NCI-H524 treated with DMSO at 0.1 percent for 48 hours (cell line): ENCODE results near the gene CD44.
"Not testable (repeated sequence)": the region's sequence is repeated elsewhere in the genome, so short reads cannot be mapped to it uniquely, and the experiment has no call there.

Experiments
- DNase-seq: peaks from one replicate; lab custom pipeline; 2025; lab: John Stamatoyannopoulos, UW

The CD44 gene

DNA sequence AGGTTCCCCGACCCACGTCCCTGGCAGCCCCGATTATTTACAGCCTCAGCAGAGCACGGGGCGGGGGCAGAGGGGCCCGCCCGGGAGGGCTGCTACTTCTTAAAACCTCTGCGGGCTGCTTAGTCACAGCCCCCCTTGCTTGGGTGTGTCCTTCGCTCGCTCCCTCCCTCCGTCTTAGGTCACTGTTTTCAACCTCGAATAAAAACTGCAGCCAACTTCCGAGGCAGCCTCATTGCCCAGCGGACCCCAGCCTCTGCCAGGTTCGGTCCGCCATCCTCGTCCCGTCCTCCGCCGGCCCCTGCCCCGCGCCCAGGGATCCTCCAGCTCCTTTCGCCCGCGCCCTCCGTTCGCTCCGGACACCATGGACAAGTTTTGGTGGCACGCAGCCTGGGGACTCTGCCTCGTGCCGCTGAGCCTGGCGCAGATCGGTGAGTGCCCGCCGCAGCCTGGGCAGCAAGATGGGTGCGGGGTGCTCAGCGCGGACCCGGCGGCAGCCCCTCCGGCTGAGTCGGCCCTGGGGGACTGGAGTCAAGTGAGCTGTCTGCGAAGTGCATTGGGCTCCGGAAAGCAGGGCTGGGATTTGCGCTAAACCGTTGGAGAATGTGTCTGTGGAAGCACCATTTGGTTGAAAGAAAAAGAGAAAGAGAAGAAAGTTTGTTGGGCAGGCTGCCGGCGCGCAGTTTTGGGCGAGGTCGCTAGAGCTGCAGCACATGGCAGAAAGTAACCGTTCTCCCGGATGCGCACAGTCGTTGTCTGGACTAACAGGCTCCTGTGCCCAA lies at the start of gene CD44:
Gene CD44 (plus strand): TSS at position 229 of the 779 bp plus-strand sequence. CDS start 133 bp downstream, at position 362.
- DNase-seq: no peak

DNA sequence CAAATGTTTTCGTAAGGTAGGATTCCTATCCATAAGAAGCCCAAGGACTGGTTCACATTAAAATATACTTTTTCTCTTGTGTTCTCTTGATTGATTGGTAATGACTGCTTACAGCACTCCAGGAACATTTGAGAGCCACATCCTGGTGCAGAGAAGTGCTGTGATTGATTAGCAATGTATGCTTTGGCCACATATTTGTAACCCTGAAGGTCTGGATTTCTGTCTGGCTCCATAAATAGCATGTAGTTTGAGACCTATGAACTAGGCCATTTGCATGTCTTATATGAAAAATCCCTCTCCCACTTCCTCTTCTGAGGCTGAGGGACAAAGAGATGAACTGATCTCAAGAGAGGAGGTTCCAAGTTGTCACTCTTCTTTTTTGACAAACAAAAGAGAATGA lies 49.3 kb upstream of the CD44 start:
- no peak for DNase-seq

DNA sequence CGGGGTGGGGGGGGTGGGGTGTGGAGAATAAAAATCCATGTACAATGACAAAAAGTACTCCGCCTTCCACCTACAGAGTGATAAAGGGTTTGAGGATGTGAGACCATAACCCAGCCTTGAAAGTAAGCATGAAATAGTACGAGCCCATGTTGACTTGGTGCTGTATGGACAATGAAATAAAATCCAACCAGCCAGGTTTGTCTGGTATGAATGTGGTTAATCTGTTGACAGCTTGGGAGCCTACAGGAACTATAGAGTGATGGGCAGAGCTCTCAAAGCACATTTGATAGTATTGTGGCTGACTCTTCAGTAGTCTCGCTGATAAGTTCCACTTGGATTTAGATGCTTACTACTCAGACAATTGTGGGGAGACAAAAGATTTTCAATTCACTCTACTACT lies 48.8 kb upstream of the CD44 start:
- no peak for DNase-seq

DNA sequence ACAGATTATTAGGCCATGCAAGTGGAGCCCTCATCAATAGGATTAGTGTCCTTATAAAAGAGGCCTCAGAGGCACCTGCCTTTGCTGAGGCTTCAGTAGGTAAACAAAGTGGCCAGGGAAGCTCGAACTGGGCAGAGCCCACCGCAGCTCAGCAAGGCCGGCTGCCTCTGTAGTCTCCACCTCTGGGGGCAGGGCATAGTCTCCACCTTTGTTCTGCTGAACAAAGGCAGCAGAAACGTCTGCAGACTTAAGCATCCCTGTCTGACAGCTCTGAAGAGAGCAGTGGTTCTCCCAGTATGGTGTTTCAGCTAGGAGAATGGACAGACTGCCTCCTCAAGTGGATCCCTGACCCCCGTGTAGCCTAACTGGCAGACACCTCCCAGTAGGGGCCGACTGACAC lies 48.0 kb upstream of the CD44 start:
- DNase-seq: not testable (repeated sequence)

DNA sequence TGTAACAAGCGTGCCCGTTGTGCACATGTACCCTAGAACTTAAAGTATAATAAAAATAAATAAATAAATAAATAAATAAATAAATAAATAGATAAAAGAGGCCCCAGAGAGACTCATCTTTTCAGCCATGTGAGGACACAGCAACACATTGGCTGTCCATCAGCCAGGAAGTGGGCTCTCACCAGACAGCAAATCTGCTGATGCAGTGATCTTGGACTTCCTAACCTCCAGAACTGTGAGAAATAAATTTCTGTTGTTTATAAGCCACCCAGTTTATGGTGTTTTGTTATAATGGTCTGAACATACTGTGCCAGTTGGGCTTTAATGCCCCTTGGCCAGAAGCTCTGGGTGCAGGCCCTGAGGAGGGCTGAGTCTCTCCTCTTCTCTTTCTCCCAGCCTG lies 42.2 kb upstream of the CD44 start:
- no peak for DNase-seq

DNA sequence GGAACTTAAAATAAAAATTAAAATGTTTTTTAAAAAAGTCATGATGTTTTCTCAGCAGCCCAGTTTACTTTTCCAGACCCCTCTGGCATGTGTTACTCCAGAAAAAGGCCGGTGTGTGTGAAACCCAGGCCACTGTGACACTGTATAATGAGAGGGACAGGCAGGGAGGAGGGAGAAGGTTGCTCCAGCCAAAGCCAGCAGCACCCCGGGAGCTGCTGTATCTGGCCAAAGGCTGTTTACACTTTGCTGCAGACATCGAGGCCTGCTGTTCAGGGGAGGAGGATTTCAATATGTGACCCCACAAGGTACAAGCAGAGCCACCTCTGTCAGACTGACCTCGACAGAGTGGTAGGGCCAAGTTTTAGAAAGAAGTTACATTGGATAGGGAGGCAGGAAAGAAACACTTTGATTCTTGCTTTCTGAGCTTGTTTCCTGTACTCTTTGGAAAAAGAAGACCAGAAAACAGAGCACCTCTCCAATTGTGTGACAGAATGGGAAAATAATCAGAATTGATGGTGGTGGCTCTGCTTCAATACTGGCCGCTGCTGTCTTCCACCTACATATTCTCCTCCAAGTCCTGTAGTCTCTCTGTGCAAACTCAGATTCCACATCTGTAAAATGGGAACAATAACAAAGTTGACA lies 41.0 kb upstream of the CD44 start:
- no peak for DNase-seq

DNA sequence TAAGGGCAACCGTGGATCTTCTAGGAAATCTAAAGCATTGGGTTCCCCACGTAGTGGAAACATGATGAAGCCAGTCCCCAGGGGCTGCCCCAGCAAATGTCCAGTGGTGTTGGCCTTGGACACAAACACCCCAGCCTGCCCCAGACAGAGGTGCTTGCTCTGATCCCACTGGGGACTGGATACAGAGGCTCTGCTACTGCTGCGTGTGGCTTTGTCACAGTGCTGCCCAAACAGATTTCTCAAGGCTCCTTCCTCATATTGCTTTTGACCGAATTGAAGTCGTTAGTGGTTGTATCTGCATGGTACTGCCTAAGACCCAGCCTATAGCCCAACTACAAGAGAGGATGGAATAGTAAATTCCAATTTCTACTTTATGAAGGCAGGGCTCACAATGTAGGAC lies 40.1 kb upstream of the CD44 start:
- DNase-seq: no peak

DNA sequence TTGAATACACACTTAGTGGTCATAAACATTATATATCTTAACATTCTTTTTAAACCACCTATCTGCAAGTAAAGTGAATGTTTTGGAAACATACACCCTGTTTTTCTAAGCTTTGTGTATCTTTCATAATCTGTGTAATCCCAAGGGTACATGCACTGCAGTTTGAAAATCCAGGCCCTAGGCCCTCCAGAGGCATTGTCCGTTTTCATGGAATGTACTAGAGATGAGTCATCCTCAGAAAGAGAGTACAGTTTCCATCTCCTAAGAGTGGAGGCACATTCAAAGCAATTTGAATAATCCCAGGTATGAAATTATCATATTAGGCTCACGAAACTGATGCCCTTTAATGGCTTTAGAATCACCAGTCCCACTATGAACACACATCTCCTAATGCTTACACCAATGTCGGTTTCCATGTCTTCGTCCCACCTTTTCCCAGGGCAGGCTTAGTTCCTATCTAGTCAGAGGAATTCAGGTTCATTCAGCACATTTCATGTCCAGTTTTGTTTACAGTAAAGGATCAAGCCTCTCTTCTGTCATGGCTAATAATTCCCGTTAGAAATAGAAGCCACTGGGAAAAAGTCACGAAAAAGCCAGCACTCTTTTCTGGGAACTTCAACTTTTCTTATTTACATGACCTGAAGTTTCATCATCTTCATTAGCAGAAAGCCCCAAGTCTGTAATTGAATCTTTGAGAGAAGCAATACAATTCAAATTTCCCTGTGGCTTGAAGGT lies 39.5 kb upstream of the CD44 start:
- no peak for DNase-seq

DNA sequence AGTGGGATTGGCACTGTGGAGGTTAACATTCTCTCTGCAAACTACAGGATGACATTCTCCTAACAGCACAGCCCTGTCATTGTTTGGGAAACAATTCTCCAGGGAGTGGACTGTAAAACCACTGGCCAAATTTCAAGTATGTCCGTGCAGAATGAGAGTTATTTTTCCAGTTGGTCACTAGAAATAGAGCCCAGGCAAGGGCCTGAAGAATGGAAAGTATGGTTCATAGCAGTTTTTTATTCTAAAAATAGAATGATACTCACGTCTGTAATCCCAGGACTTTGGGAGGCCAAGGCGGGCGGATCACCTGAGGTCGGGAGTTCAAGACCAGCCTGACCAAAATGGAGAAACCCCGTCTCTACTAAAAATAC lies 39.0 kb upstream of the CD44 start:
- DNase-seq: no peak

DNA sequence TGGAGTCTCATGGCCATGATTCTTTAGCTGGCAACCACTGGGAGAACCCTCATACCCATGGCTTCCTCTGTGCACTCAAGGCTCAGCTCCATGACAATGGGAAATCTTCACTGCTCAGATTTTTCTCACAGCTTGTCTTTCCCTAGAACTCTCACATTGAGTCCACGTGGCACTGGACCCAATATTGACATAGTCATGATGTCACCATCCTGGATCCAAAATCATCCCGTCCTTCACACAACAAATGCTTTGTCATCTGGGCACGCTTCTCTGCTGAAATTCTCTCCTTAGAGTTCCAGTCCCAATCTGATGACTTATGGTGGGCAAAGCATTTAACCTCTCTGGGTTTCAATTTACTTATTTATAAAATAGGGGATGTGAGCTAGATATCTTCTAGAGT lies 37.7 kb upstream of the CD44 start:
- no peak for DNase-seq

DNA sequence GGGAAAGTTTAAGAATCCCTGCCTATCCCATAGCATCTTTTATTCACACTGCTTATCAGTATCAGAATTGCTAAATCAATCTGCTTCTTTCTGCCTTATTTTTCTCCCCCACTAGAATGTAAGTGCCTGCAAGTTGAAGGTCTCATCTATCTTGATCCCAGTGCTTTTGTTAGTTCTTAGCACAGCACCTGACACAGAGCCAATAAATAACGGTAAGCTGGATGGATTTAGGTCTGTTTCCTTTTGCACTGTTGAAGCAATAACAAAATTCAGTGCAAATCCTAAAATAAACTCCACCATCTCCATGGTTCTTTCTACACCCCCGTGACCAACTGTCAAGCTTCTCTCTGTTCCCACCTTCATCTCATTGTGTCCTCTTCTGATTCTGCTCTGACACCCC lies 36.7 kb upstream of the CD44 start:
- DNase-seq: no peak

DNA sequence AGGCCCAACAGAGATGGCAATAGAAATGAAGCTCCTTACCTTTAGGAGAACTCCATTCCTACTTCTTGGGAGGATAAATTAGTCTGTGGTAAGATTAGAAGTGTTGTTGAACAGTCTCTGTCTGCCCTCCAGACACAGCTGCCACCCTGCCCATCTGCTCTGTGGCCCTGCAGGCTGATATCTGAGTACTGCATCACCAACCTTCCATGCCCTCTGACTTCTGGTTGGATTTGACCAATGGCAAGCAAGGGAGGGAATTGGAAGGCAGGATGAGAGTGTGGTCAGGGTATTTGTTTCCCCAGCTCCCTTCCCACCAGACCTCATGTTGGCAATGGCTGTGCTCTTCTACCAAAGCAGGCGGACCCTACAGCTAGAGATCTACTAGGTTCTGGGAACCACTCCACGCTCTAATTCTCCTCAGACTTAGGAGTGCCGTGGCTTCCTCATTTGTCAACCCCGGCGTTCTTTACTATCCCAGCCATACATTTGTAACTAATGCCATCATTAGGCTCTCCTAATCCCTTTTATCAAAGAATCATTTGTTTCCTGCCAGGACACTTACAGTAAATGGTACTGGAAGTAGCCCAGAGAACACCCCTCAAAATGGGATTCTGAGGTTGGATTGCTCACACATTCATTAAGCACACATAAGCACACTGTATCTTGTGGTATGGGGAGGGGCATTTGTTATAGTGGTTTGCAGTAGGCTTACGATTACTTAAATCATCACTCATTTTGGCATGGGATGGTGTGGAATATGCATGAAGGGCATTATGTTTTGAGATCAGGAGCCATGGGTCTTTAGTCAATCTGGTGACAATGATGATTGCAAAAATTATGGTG lies 35.4 kb upstream of the CD44 start:
- DNase-seq: no peak

DNA sequence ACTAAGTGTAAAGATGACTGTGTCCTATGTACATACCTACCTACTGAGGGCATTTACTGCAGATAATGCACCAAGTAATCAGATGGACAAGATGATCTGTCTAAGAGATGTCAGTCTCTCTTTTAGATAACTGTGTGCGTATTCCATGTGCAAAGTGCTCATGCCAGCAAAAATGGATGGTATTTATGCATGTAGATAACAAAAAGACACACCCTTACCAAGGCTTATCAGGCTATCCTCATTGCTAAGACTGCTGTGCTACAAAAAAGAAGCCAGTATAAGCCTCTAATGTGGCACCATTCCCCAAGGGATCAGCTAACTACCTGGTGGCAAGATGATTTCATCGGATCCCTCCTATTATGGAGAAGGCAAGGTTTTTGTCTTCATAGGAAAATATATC lies 34.3 kb upstream of the CD44 start:
- DNase-seq: no peak

DNA sequence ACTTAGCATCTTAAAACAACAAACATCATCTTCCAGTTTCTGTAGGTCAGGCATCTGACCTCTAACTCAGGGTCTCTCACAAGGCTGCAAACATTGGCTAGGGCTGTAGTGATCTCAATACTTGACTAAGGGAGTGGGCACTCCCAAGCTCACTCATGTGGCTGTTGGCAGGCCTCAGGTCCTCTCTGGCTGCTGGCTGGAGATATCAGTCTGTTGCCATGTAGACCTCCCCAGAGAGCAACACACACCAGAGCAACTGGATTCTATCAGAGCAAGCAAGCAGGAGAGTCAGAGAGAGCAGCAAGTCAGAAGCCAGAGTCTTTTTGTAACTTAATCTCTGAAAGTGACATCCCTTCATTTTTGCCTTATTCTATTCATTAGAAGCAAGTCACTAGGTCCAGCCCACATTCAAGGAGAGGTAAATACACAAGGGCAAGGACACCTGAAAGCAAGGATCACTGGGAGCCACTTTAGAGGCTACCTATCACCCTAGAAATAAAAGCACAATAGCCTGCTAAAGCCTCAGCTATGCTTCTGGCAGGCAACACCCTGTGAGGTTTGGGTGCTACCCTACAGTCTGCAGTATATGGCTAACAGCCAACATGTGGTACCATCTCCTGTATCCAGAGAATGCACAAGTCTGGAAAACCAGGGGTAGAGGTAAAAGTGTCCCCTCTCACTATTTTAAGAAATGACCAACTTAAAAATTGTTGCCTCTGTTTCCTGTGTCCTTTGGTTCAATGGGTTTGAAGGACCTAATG lies 33.5 kb upstream of the CD44 start:
- no peak for DNase-seq

DNA sequence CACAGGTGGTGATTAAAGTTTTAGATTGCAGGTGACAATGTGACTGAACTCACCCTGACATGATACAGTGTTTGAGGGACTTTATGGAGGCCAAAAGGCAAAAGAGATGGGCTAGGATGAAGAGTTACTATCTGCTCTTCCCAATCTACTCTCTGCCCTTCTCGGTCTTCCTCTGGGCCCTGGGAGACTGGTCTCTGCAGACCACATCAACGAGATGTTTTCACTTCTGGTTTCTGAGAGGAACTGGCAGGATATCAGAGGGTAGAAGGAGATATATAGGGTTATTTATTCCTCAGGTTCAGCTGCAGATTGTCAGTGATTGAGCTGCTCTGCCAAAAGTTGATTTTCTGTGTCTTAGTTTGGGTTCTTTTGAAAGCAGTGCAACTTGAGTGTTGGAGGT lies 32.4 kb upstream of the CD44 start:
- no peak for DNase-seq

DNA sequence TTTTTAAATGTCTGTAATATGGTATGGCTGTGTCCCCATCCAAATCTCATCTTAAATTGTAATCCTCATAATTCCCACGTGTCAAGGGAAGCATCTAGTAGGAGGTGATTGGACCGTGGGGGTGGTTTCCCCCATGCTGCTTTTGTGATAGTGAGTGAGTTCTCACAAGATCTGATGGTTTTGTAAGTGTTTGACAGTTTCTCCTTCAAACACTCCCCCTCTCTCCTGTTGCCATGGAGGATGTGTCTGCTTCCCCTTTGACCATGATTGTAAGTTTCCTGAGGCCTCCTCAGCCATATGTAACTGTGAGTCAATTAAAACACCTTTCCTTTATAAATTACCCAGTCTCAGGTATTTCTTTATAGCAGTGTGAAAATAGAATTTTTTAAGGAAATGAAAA lies 31.1 kb upstream of the CD44 start:
- DNase-seq: no peak

DNA sequence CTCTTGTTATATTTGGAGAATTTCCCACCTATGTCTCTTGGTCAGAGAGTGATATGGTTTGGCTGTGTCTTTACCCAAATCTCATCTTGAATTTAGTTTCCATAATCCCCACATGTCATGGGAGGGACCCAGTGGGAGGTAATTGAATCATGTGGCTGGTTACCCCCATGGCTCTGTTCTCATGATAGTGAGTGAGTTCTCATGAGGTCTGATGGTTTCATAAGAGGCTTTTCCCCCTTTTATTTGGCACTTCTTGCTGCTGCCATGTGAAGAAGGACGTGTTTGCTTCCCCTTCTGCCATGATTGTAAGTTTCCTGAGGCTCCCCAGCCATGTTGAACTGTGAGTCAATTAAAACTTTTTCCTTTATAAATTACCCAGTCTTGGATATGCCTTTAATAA lies 30.6 kb upstream of the CD44 start:
- DNase-seq: not testable (repeated sequence)

DNA sequence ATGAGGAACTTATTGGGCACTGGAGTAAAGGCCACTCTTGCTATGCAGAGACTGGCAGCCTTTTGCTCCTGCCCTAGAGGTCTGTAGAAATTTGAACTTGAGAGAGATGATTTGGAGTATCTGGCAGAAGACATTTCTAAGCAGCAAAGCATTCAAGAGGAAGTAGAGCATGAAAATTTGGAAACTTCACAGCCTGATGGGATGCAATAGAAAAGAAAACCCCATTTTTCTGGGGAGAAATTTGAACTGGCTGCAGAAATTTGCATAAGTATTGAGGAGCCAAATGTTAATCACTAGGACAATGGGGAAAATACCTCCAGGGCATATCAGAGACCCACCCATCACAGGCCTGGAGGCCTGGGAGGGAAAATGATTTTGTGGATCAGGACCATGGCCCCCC lies 29.9 kb upstream of the CD44 start:
- DNase-seq: no peak

DNA sequence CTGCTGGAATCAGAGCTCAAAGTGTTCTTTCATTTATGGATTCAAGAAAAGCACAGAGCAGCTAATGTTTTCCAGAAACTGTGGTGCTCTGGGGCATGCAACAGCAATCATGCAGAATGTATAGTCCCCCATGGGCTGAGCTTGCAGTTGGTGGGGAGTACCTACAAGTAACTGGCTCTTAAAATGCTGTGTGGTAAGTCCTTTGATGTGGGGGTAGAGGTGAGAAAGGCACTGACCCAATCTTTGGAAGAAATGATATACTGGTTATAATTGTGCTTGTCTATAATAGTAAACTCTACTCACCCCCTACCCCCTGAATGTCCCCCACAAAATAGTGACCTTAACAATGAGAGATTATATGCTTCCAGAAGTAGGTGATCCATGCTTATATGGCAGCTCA lies 29.1 kb upstream of the CD44 start:
- DNase-seq: no peak

DNA sequence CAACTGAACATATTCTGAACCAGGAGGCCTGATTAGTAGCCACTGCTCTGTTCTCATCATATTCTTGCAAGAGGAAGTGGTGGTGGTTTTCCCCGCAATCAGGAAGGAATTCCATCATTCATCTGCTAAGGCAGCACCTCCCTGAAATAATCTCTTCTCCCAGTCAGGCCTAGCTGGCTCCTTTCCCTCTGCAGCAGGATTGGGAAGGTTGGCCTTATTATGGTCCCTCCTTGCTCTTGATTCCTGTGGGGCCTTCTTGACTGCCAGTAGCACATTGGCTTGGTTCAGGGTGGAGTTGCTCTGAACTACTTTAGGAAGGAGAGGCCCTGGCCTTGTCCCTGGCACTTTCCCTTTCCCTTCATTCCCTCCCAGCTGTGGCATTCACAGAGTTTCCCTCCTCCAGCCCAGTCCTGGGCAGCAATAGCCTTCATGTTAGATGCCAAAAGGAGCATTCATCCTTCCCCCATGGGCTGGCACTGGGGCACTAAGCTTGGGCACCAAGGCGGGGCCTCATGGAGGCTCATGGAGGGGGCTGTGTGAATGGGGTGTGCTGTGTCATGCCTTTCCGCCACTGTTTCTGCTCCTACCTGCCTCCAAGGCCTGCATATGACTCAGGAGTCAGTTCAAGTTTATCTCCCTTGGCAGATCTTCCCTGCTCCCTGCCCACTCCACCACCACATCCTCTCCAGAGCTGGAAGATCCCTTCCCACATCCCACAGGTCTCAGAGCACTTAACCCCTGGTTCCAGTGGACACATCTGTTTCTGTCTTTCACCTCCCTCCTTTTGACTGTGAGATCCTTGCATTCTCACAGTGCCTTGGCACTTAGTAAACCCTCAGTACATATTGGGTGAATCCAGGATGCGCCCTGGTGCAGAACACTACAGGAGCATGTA lies 27.6 kb upstream of the CD44 start:
- DNase-seq: no peak
